IMR-90 (cell line): ENCODE results near the gene INCENP. TPM values are rescaled to one million over a fixed set of nuclear protein-coding genes. Genes with fewer than 3 reads are reported as not detected.

Experiments used
- ATAC-seq: fragments of 200-7000 bp; cut with Tn5 transposase; 2 replicates; pipeline ENCODE4 v1.9.1; 2020; ENCODE audit warnings: low read depth, mild to moderate bottlenecking, moderate library complexity
- BruUV-seq: library from RNA; stranded (reverse); fragments of 400-500 nt; replicated peaks from 2 replicates; lab custom pipeline; 2021; lab: Mats Ljungman, UMichigan
- CTCF ChIA-PET: fragments of 300-600 bp; formaldehyde crosslinking; extraction: SDS; loops from one replicate; lab custom pipeline; 2021; ENCODE audit warnings: antibody characterized with exemption; lab: Yijun Ruan, JAX
- POLR2A ChIA-PET: fragments of 300-600 bp; sonication (Branson Sonifier 250); formaldehyde crosslinking; loops from one replicate; lab custom pipeline; 2022; ENCODE audit warnings: antibody characterized with exemption; ENCODE audit not compliant: unreplicated experiment; lab: Charles Lee
- DNase-seq: peaks from one replicate; pipeline ENCODE4 v3.0.0; 2013
- H2AFZ ChIP-seq: replicated peaks from 2 replicates; pipeline ENCODE3; 2013; ENCODE audit warnings: low read length, mild to moderate bottlenecking; ENCODE audit not compliant: poor library complexity
- H2AK5ac ChIP-seq: 2 replicates; pipeline ENCODE4 v1.6.1; 2013; ENCODE audit warnings: low read depth, low read length, inconsistent platforms
- H2AK9ac ChIP-seq: replicated peaks from 2 replicates; pipeline ENCODE3; 2013; ENCODE audit warnings: mild to moderate bottlenecking, low read depth, low read length, moderate library complexity; ENCODE audit not compliant: poor library complexity
- H2BK120ac ChIP-seq: 2 replicates; pipeline ENCODE4 v1.6.1; 2013; ENCODE audit warnings: low read depth, low read length, inconsistent platforms
- H2BK15ac ChIP-seq: 3 replicates; pipeline ENCODE4 v1.6.1; 2013; ENCODE audit warnings: low read depth, low read length, inconsistent platforms
- H2BK20ac ChIP-seq: 2 replicates; pipeline ENCODE4 v1.6.1; 2013; ENCODE audit warnings: low read depth, mild to moderate bottlenecking, inconsistent platforms, low read length, moderate library complexity
- H2BK5ac ChIP-seq: 2 replicates; pipeline ENCODE4 v1.6.1; 2013; ENCODE audit warnings: mild to moderate bottlenecking, low read depth, low read length, inconsistent platforms; ENCODE audit not compliant: poor library complexity, severe bottlenecking
- H3K14ac ChIP-seq: replicated peaks from 2 replicates; pipeline ENCODE4 v1.6.1; 2013; ENCODE audit warnings: low read depth, low read length, inconsistent platforms
- H3K18ac ChIP-seq: 2 replicates; pipeline ENCODE4 v1.6.1; 2013; ENCODE audit warnings: low read depth, low read length, control low read depth
- H3K23ac ChIP-seq: 2 replicates; pipeline ENCODE4 v1.6.1; 2013; ENCODE audit warnings: low read depth, low read length, inconsistent platforms
- H3K27ac ChIP-seq: 2 replicates; pipeline ENCODE4 v1.5.1; 2013; ENCODE audit warnings: mild to moderate bottlenecking, control low read depth, low read length; ENCODE audit not compliant: insufficient read depth
- H3K27me3 ChIP-seq: 2 replicates; pipeline ENCODE4 v1.6.1; 2013; ENCODE audit warnings: low read length; ENCODE audit not compliant: control insufficient read depth, insufficient read depth
- H3K36me3 ChIP-seq: 2 replicates; pipeline ENCODE4 v1.6.1; 2013; ENCODE audit warnings: low read length, mixed read lengths; ENCODE audit not compliant: control insufficient read depth, insufficient read depth
- H3K4ac ChIP-seq: 2 replicates; pipeline ENCODE4 v1.6.1; 2013; ENCODE audit warnings: low read depth, low read length, inconsistent platforms
- H3K4me1 ChIP-seq: 2 replicates; pipeline ENCODE4 v1.6.1; 2013; ENCODE audit warnings: low read length, mixed read lengths; ENCODE audit not compliant: control insufficient read depth, insufficient read depth
- H3K4me2 ChIP-seq: 2 replicates; pipeline ENCODE4 v1.6.1; 2013; ENCODE audit warnings: low read depth, mild to moderate bottlenecking, control low read depth, low read length, moderate library complexity
- H3K4me3 ChIP-seq: 2 replicates; pipeline ENCODE4 v1.5.1; 2013; ENCODE audit warnings: low read depth, mild to moderate bottlenecking, control low read depth, low read length, moderate library complexity; ENCODE audit not compliant: insufficient read depth
- H3K56ac ChIP-seq: 2 replicates; pipeline ENCODE4 v1.6.1; 2013; ENCODE audit warnings: low read length, inconsistent platforms; ENCODE audit not compliant: insufficient read depth; ENCODE audit errors: extremely low read depth
- H3K79me1 ChIP-seq, 2 experiments: 2 replicates each; pipeline ENCODE4 v1.6.1; 2013; ENCODE audit warnings: low read length in 2 of 2, inconsistent platforms in 1 of 2, low read depth in 1 of 2
- H3K9ac ChIP-seq: 2 replicates; pipeline ENCODE4 v1.6.1; 2013; ENCODE audit warnings: low read depth, low read length, control low read depth
- H3K9me1 ChIP-seq: 2 replicates; pipeline ENCODE4 v1.6.1; 2013; ENCODE audit warnings: low read length, inconsistent platforms; ENCODE audit not compliant: insufficient read depth
- H3K9me3 ChIP-seq: 2 replicates; pipeline ENCODE4 v1.6.1; 2013; ENCODE audit warnings: low read length; ENCODE audit not compliant: control insufficient read depth, insufficient read depth
- H4K20me1 ChIP-seq: 2 replicates; pipeline ENCODE4 v1.6.1; 2013; ENCODE audit warnings: low read length, inconsistent platforms; ENCODE audit not compliant: insufficient read depth
- H4K5ac ChIP-seq: 2 replicates; pipeline ENCODE4 v1.6.1; 2013; ENCODE audit warnings: mild to moderate bottlenecking, low read depth, low read length, control low read depth
- H4K8ac ChIP-seq, 2 experiments: 2 replicates each; pipeline ENCODE4 v1.6.1; 2013; ENCODE audit warnings: low read depth in 2 of 2, low read length in 2 of 2, control low read depth in 1 of 2, inconsistent platforms in 1 of 2
- H4K91ac ChIP-seq: 2 replicates; pipeline ENCODE4 v1.6.1; 2013; ENCODE audit warnings: low read depth, low read length, inconsistent platforms; ENCODE audit not compliant: insufficient read depth
- BHLHE40 ChIP-seq: fragments of 150-350 bp; IDR thresholded peaks from 2 replicates; pipeline ENCODE4 v1.6.1; 2016; ENCODE audit warnings: mild to moderate bottlenecking, low read depth, low read length
- FOS ChIP-seq: fragments of 150-350 bp; IDR thresholded peaks from 2 replicates; pipeline ENCODE4 v1.6.1; 2016; ENCODE audit warnings: low read depth, low read length
- NFE2L2 ChIP-seq: fragments of 150-350 bp; IDR thresholded peaks from 2 replicates; pipeline ENCODE4 v1.6.1; 2016; ENCODE audit warnings: low read depth, mild to moderate bottlenecking, low read length
- WGBS, 2 experiments: methylation state at CpG; one replicate each; pipeline versions ENCODE4 v1.1.5 to v1.1.7; 2013; ENCODE audit warnings: missing lambda C conversion rate in 2 of 2; ENCODE audit not compliant: insufficient read length in 1 of 2; ENCODE audit errors: extremely low coverage in 2 of 2; 5-methylcytosine and 5-hydroxymethylcytosine counted together
- dilution Hi-C: fragments of 300-500 bp; cut with HindIII; formaldehyde crosslinking; loops from one replicate; pipeline ENCODE4 v1.14.3; 2018; ENCODE audit warnings: low sequenced_read_pairs; ENCODE audit not compliant: unreplicated experiment
- in situ Hi-C: fragments of 300-500 bp; cut with MboI; formaldehyde crosslinking; loops from 3 replicates; pipeline ENCODE4 v1.14.3; 2019; ENCODE audit warnings: low sequenced_read_pairs, inconsistent platforms, mixed read lengths
- intact Hi-C: fragments of 100-400 bp; cut with micrococcal nuclease; formaldehyde crosslinking; loops from 2 replicates; pipeline ENCODE4 v1.10.0; 2022
- polyA plus RNA-seq, 3 experiments: library from polyadenylated mRNA; depleted of rRNA; stranded (reverse); fragments of >200 nt; gene quantifications; 2 replicates each; pipeline ENCODE4 v1.2.3, GENCODE V29; 2012; ENCODE audit warnings: low replicate concordance in 1 of 3
- total RNA-seq: library from RNA; depleted of rRNA; stranded (reverse); fragments of >200 nt; gene quantifications from 2 replicates; pipeline ENCODE4 v1.2.3, GENCODE V29; 2012

Gene INCENP
- total and polyA plus RNA-seq, 2 of the 4 experiments (the other 2 are of a cell fraction) = 18.6 to 23.8 TPM

DNA sequence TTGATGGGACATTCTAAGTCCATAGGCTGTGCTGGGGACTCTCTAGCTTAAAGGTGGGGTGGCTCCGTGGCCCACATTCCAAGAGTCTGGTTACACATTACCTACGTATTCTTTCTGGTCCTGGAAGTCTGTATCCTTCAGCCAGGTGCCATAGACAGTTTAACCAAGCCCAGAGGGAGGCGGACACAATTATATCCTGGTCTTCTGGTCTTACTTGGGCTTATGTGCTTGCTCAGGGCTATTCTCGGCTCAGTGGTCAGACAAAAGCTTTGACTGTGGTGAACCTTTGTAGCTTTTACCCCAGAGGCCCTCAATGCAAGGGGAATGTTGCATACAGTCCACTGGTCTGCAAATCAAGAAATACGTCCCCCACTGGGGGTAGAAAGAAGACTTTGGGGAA lies 3.4 kb upstream of the INCENP start:
- Histone ChIP-seq H3K14ac (no peak overlapping the region), H2AK5ac (no peak overlapping the region), H2BK15ac (no peak overlapping the region), H3K27ac (no peak overlapping the region), H2BK120ac (no peak overlapping the region), H3K36me3 (no peaks in the 10 kb centered on the region), H3K9me3 (peaks cover 4% of the 10 kb centered on the region), H3K4ac (no peak overlapping the region), H2AK9ac (no peak overlapping the region), H3K4me3 (no peak overlapping the region), H4K5ac (no peak overlapping the region), H4K8ac (no peak overlapping the region), H2BK5ac (no peak overlapping the region), H4K91ac (no peak overlapping the region), H2BK20ac (no peak overlapping the region), H3K56ac (no peak overlapping the region), H3K9me1 (no peaks in the 10 kb centered on the region), H3K4me1 (peaks cover 3% of the 10 kb centered on the region; the same call in 1 of the 2 replicates), H3K18ac (no peak overlapping the region), H3K23ac (no peak overlapping the region), H3K4me2 (no peak overlapping the region), H4K20me1 (0 out of 2 replicates have a peak, but pooled peaks cover 3% of the 10 kb centered on the region), H3K27me3 (no peaks in the 10 kb centered on the region), H3K9ac (no peak overlapping the region), H2AFZ (no peak overlapping the region), H3K79me1 (peaks cover 0 to 16% of the 10 kb centered on the region in 2 experiments; a peak in 3 of 4 replicates)
- BruUV-seq = no TSS peak
- 67% methylated on average over 1 of the region's 5 CpGs; no CpG with 5 or more reads in 1 of the 2 experiments for WGBS, 2 experiments
- ATAC-seq = no peak
- POLR2A ChIA-PET = no interaction called here
- dilution Hi-C loops = no loop called here
- intact Hi-C loops = no loop called here
- CTCF ChIA-PET = no interaction called here
- DNase-seq = no peak
- no peak for TF ChIP-seq BHLHE40
- TF ChIP-seq NFE2L2 = no peak
- no peak for TF ChIP-seq FOS
- in situ Hi-C loops = no loop called here
